IMR-90 (cell line): Measurements from ENCODE around the gene C4B. TPM values are rescaled to one million over a fixed set of nuclear protein-coding genes. Genes with fewer than 3 reads are reported as not detected.
"Not testable (repeated sequence)": the region's sequence is repeated elsewhere in the genome, so short reads cannot be mapped to it uniquely, and the experiment has no call there.

ENCODE experiments used
- ATAC-seq: fragments of 200-7000 bp; cut with Tn5 transposase; 2 replicates; pipeline ENCODE4 v1.9.1; 2020; ENCODE audit warnings: low read depth, mild to moderate bottlenecking, moderate library complexity
- BruUV-seq: library from RNA; stranded (reverse); fragments of 400-500 nt; replicated peaks from 2 replicates; lab custom pipeline; 2021; lab: Mats Ljungman, UMichigan
- CTCF ChIA-PET: fragments of 300-600 bp; formaldehyde crosslinking; extraction: SDS; loops from one replicate; lab custom pipeline; 2021; ENCODE audit warnings: antibody characterized with exemption; lab: Yijun Ruan, JAX
- POLR2A ChIA-PET: fragments of 300-600 bp; sonication (Branson Sonifier 250); formaldehyde crosslinking; loops from one replicate; lab custom pipeline; 2022; ENCODE audit warnings: antibody characterized with exemption; ENCODE audit not compliant: unreplicated experiment; lab: Charles Lee
- DNase-seq: peaks from one replicate; pipeline ENCODE4 v3.0.0; 2013
- H2AFZ ChIP-seq: replicated peaks from 2 replicates; pipeline ENCODE3; 2013; ENCODE audit warnings: low read length, mild to moderate bottlenecking; ENCODE audit not compliant: poor library complexity
- H2AK5ac ChIP-seq: 2 replicates; pipeline ENCODE4 v1.6.1; 2013; ENCODE audit warnings: low read depth, low read length, inconsistent platforms
- H2AK9ac ChIP-seq: replicated peaks from 2 replicates; pipeline ENCODE3; 2013; ENCODE audit warnings: mild to moderate bottlenecking, low read depth, low read length, moderate library complexity; ENCODE audit not compliant: poor library complexity
- H2BK120ac ChIP-seq: 2 replicates; pipeline ENCODE4 v1.6.1; 2013; ENCODE audit warnings: low read depth, low read length, inconsistent platforms
- H2BK15ac ChIP-seq: 3 replicates; pipeline ENCODE4 v1.6.1; 2013; ENCODE audit warnings: low read depth, low read length, inconsistent platforms
- H2BK20ac ChIP-seq: 2 replicates; pipeline ENCODE4 v1.6.1; 2013; ENCODE audit warnings: low read depth, mild to moderate bottlenecking, inconsistent platforms, low read length, moderate library complexity
- H2BK5ac ChIP-seq: 2 replicates; pipeline ENCODE4 v1.6.1; 2013; ENCODE audit warnings: mild to moderate bottlenecking, low read depth, low read length, inconsistent platforms; ENCODE audit not compliant: poor library complexity, severe bottlenecking
- H3K14ac ChIP-seq: replicated peaks from 2 replicates; pipeline ENCODE4 v1.6.1; 2013; ENCODE audit warnings: low read depth, low read length, inconsistent platforms
- H3K18ac ChIP-seq: 2 replicates; pipeline ENCODE4 v1.6.1; 2013; ENCODE audit warnings: low read depth, low read length, control low read depth
- H3K23ac ChIP-seq: 2 replicates; pipeline ENCODE4 v1.6.1; 2013; ENCODE audit warnings: low read depth, low read length, inconsistent platforms
- H3K27ac ChIP-seq: 2 replicates; pipeline ENCODE4 v1.5.1; 2013; ENCODE audit warnings: mild to moderate bottlenecking, control low read depth, low read length; ENCODE audit not compliant: insufficient read depth
- H3K27me3 ChIP-seq: 2 replicates; pipeline ENCODE4 v1.6.1; 2013; ENCODE audit warnings: low read length; ENCODE audit not compliant: control insufficient read depth, insufficient read depth
- H3K36me3 ChIP-seq: 2 replicates; pipeline ENCODE4 v1.6.1; 2013; ENCODE audit warnings: low read length, mixed read lengths; ENCODE audit not compliant: control insufficient read depth, insufficient read depth
- H3K4ac ChIP-seq: 2 replicates; pipeline ENCODE4 v1.6.1; 2013; ENCODE audit warnings: low read depth, low read length, inconsistent platforms
- H3K4me1 ChIP-seq: 2 replicates; pipeline ENCODE4 v1.6.1; 2013; ENCODE audit warnings: low read length, mixed read lengths; ENCODE audit not compliant: control insufficient read depth, insufficient read depth
- H3K4me2 ChIP-seq: 2 replicates; pipeline ENCODE4 v1.6.1; 2013; ENCODE audit warnings: low read depth, mild to moderate bottlenecking, control low read depth, low read length, moderate library complexity
- H3K4me3 ChIP-seq: 2 replicates; pipeline ENCODE4 v1.5.1; 2013; ENCODE audit warnings: low read depth, mild to moderate bottlenecking, control low read depth, low read length, moderate library complexity; ENCODE audit not compliant: insufficient read depth
- H3K56ac ChIP-seq: 2 replicates; pipeline ENCODE4 v1.6.1; 2013; ENCODE audit warnings: low read length, inconsistent platforms; ENCODE audit not compliant: insufficient read depth; ENCODE audit errors: extremely low read depth
- H3K79me1 ChIP-seq, 2 experiments: 2 replicates each; pipeline ENCODE4 v1.6.1; 2013; ENCODE audit warnings: low read length in 2 of 2, inconsistent platforms in 1 of 2, low read depth in 1 of 2
- H3K9ac ChIP-seq: 2 replicates; pipeline ENCODE4 v1.6.1; 2013; ENCODE audit warnings: low read depth, low read length, control low read depth
- H3K9me1 ChIP-seq: 2 replicates; pipeline ENCODE4 v1.6.1; 2013; ENCODE audit warnings: low read length, inconsistent platforms; ENCODE audit not compliant: insufficient read depth
- H3K9me3 ChIP-seq: 2 replicates; pipeline ENCODE4 v1.6.1; 2013; ENCODE audit warnings: low read length; ENCODE audit not compliant: control insufficient read depth, insufficient read depth
- H4K20me1 ChIP-seq: 2 replicates; pipeline ENCODE4 v1.6.1; 2013; ENCODE audit warnings: low read length, inconsistent platforms; ENCODE audit not compliant: insufficient read depth
- H4K5ac ChIP-seq: 2 replicates; pipeline ENCODE4 v1.6.1; 2013; ENCODE audit warnings: mild to moderate bottlenecking, low read depth, low read length, control low read depth
- H4K8ac ChIP-seq, 2 experiments: 2 replicates each; pipeline ENCODE4 v1.6.1; 2013; ENCODE audit warnings: low read depth in 2 of 2, low read length in 2 of 2, control low read depth in 1 of 2, inconsistent platforms in 1 of 2
- H4K91ac ChIP-seq: 2 replicates; pipeline ENCODE4 v1.6.1; 2013; ENCODE audit warnings: low read depth, low read length, inconsistent platforms; ENCODE audit not compliant: insufficient read depth
- WGBS, 2 experiments: methylation state at CpG; one replicate each; pipeline versions ENCODE4 v1.1.5 to v1.1.7; 2013; ENCODE audit warnings: missing lambda C conversion rate in 2 of 2; ENCODE audit not compliant: insufficient read length in 1 of 2; ENCODE audit errors: extremely low coverage in 2 of 2; 5-methylcytosine and 5-hydroxymethylcytosine counted together
- dilution Hi-C: fragments of 300-500 bp; cut with HindIII; formaldehyde crosslinking; loops from one replicate; pipeline ENCODE4 v1.14.3; 2018; ENCODE audit warnings: low sequenced_read_pairs; ENCODE audit not compliant: unreplicated experiment
- in situ Hi-C: fragments of 300-500 bp; cut with MboI; formaldehyde crosslinking; loops from 3 replicates; pipeline ENCODE4 v1.14.3; 2019; ENCODE audit warnings: low sequenced_read_pairs, inconsistent platforms, mixed read lengths
- intact Hi-C: fragments of 100-400 bp; cut with micrococcal nuclease; formaldehyde crosslinking; loops from 2 replicates; pipeline ENCODE4 v1.10.0; 2022
- polyA plus RNA-seq, 3 experiments: library from polyadenylated mRNA; depleted of rRNA; stranded (reverse); fragments of >200 nt; gene quantifications; 2 replicates each; pipeline ENCODE4 v1.2.3, GENCODE V29; 2012; ENCODE audit warnings: low replicate concordance in 1 of 3
- total RNA-seq: library from RNA; depleted of rRNA; stranded (reverse); fragments of >200 nt; gene quantifications from 2 replicates; pipeline ENCODE4 v1.2.3, GENCODE V29; 2012

The C4B gene
- total and polyA plus RNA-seq, 2 of the 4 experiments (the other 2 are of a cell fraction): 0.54 to 4.2 TPM

DNA sequence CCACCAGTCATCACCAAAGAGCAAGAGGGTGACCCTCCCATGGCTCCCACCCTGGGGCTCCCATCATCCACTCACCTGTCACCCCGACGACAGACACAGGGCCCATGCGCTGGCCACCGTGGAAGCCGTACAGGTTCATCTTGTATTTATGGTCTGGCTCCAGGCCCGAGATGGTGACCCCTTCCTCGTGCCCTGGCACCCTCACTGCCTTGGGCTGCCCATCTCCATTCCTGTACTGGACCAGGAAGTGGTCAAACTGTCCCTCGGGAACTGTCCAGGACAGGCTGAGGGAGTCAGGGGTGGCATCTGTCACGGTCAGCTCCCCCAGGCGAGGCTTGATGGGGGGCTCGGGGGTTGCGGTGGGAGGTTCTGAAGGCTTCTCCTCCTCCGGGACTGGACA lies 53.7 kb downstream of the C4B start:
- H4K5ac ChIP-seq, H4K20me1 ChIP-seq, dilution Hi-C loops, H2AK9ac ChIP-seq, H2BK120ac ChIP-seq, H3K9me3 ChIP-seq, H3K9ac ChIP-seq, H3K14ac ChIP-seq, CTCF ChIA-PET, in situ Hi-C loops, H4K8ac ChIP-seq, DNase-seq, H2BK15ac ChIP-seq, H3K4ac ChIP-seq, H3K23ac ChIP-seq, H2AK5ac ChIP-seq, H3K4me3 ChIP-seq, H2BK20ac ChIP-seq, H3K4me1 ChIP-seq, H4K91ac ChIP-seq, intact Hi-C loops, H3K79me1 ChIP-seq, H3K18ac ChIP-seq, ATAC-seq, H3K36me3 ChIP-seq, H3K4me2 ChIP-seq, POLR2A ChIA-PET, H3K27ac ChIP-seq, H3K9me1 ChIP-seq, H2AFZ ChIP-seq, H3K56ac ChIP-seq, H2BK5ac ChIP-seq: not testable (repeated sequence)
- H3K27me3 ChIP-seq: peaks cover 17% of the 10 kb centered on the region
- WGBS, 2 experiments: 100% methylated on average over 3 of the region's 13 CpGs; no CpG with 5 or more reads in 1 of the 2 experiments
- BruUV-seq: TSS peak; percentile 68
